Sigmoid colon (tissue), 4 donors: ENCODE data around the gene VWA2.

Experiments used
- CTCF ChIP-seq, 4 experiments: fragments of 450-650 bp in 3 of 4; fragments of 200-600 bp in 1 of 4; IDR thresholded peaks; one replicate each; pipeline ENCODE4 v1.5.1; 2016 to 2019; ENCODE audit warnings: antibody characterized with exemption in 4 of 4, mild to moderate bottlenecking in 3 of 4, moderate library complexity in 2 of 4
- POLR2AphosphoS5 ChIP-seq, 4 donors: sonication (generic); formaldehyde crosslinking; IDR thresholded peaks; one replicate each; pipeline ENCODE4 v1.6.1; 2017; ENCODE audit warnings: antibody characterized with exemption in 4 of 4

- TF ChIP-seq CTCF (IDR thresholded peaks at IDR 0.05) (no peak), POLR2AphosphoS5 (IDR thresholded peaks at IDR 0.05) (no peak)
These were observed 61.1 kb downstream of the VWA2 start for GRCh38 chr10:114300036-114300645.
